GM21367 (cell line): Measurements from ENCODE around the gene FGG.
"Not testable (repeated sequence)": the region's sequence is repeated elsewhere in the genome, so short reads cannot be mapped to it uniquely, and the experiment has no call there.

ENCODE experiments used
- ATAC-seq: cut with Tn5 transposase; IDR thresholded peaks from one replicate; pipeline ENCODE4 v1.9.1; 2021; ENCODE audit not compliant: unreplicated experiment

FGG gene

DNA sequence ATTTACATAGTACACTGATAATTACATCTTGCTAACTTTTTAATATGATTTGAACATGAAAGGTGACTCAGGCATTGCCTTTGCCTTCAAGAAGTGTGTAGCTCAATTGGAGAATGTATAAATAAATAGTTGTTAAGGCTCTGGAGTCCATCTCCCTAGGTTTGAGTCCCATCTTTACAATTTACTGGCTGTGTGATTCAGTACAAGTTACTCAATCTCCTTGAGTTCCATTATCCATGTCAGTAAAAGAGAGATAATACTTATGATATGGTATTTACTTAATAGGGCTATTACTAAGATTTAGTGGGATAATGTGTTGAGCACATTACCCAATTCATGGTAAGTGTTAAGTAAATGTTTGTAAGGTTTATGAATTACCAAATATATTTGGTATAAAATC is 1.9 kb upstream of the FGG start:
- ATAC-seq, result no peak

DNA sequence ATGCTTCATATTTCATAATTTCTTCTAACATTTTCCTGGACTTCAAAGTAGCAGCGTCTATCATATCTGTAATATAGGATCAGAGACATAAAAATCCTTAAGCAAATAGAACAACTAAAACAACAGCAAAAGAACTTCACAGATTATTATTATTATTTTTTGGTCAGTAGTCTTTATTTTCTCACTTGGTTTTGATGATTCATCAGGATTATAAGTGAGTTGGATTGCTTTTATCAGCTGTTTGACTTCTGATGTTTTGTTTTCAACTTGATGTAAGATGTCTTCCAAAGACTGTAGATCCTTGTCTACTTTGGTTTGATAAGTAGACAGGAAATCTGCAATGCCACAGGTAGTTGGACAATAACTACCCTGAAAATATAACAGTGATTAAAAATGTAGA is 623 bp downstream of the FGG start:
- ATAC-seq, result no peak

DNA sequence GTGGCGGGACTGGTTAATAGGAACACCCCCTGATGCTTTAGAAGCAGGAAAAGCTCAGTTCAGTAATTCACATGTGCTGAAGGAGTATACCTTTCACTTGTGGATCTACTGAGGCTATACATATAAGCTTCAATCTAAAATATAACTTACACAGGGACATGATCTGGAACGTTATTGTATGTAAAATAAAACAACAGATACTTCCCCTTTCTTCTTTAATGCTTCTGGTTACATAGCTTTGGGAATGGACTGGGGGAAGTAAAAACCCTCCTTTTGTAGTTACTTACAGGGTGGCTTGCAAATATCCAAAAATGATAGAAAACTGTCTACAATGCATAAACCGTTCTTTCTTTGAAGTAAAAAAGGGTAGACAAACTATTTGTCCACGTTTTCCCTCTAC is 1.9 kb downstream of the FGG start:
- ATAC-seq, result no peak

DNA sequence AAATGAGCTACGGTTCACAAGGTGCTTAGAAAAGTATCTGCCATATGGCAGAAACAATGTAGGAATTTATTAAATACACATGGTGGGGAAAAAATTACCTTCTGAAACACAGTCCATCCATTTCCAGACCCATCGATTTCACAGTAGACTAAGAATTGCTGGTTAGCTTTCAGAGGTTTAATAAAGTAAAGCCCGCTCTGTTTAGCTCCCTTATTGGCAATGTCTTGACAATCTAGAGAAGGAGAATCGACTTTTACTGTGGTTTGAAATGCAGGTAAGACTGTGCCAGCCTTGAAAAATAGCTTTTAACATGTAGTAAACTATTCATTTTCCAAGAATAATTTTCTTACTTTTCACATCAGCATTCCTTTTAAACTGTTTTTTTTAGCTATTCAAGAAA is 2.9 kb downstream of the FGG start:
- ATAC-seq, result no peak

DNA sequence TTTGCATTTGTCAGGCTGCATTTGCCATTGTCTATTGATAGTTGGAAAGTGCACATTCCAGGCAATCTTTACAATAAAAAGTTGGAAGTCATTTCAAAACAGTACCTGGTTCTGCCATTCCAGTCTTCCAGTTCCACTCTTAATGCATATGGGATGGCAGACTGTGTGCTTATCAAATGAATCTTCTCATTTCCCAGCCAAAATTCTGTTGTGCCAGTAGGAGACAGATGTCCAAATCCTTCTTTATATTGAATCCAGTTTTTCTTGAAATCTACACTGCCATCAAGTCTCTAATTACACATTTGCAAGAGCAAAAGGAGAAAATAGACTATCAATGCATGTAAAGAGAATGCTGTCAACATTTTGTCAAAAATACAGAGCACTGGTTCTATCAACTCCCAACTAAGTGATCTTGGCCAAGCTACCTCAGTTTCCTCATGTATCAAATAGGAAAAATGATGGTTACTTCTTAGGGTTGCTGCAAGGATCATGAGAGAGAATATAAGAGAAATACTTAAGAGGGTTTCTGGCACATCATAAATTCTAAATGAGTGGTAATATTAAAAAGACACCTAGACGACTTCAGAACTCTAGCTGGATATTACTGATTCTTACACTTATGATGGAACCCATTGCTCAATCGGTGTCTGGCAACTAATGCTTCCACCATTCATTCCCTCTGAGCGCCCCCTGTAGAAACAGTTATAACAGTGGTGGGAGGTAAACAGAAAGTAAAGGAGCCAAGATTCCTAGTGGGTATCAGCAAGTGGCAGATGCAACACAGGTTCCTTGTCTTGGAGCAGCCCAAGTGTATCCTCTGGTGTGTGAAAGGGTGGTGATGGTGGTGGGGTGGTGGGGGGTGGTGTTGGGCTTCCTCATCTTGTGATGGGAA is 3.8 kb downstream of the FGG start:
- ATAC-seq, result no peak

DNA sequence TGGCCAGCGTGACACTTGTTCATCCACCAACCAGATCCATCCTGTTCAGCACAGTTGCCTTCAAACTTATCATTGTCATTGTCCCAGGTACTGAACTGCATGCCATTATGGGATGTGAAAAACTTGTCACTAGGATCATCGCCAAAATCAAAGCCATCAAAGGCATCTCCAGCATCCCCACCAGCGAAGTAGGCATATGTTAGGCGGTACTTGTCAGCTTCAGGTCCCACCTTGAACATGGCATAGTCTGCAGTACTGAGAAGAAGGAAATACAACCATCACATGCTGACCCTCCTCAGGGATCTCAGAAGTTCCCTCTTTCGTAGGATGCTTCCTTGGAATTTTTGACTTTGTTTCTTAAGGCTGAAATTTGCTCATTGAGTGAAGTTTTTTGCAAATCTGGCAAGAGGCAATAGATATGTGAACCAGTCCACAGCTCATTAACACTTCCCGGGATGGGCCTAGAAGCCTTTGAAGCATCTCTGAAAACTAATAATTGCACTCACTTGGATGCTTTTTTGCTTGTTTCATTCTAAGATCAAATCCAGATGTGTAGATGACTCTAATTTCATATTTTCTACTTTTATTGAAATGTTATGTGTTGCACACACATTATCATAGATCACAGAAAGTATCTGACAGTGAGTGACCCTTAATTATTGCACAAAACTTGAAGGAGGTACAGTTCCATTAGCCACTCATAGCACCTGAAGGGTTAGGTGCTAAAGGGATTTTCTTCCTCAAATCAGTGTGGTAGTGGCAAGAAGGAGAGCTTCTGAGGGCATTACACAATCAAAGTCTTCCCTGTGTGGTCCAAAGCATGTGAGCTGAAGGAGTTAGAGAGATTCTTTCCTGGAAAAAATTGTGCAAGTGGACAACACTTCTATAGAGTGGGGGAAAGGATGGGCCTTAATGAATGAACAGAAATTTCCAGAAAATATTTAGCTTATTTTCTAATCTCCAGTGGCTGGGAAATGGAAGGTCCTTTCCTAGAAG is 5.4 kb downstream of the FGG start:
- ATAC-seq, result no peak

DNA sequence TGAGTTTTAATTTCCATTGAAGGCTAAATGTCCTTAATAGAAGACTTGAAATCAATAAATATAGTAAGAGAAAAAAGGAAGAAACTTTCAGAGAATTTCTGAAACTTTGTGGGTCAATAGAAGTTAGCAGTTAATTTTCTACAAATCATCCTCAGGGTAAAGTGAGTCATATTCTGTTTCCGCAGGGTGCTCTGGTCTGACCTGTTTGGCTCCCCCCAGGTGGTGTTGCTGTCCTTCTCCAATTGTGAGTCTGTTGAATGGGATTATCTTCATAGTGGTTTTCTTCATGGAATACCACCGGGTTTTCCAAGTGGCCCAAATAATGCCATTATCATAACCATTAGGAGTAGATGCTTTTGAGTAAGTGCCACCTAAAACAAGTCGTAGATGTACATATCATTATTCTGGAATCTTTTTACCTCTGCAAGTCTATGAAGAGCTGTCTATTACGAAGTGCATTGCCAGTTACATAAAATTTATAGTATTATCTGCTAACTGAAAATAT is 7.7 kb downstream of the FGG start:
- no peak for ATAC-seq

DNA sequence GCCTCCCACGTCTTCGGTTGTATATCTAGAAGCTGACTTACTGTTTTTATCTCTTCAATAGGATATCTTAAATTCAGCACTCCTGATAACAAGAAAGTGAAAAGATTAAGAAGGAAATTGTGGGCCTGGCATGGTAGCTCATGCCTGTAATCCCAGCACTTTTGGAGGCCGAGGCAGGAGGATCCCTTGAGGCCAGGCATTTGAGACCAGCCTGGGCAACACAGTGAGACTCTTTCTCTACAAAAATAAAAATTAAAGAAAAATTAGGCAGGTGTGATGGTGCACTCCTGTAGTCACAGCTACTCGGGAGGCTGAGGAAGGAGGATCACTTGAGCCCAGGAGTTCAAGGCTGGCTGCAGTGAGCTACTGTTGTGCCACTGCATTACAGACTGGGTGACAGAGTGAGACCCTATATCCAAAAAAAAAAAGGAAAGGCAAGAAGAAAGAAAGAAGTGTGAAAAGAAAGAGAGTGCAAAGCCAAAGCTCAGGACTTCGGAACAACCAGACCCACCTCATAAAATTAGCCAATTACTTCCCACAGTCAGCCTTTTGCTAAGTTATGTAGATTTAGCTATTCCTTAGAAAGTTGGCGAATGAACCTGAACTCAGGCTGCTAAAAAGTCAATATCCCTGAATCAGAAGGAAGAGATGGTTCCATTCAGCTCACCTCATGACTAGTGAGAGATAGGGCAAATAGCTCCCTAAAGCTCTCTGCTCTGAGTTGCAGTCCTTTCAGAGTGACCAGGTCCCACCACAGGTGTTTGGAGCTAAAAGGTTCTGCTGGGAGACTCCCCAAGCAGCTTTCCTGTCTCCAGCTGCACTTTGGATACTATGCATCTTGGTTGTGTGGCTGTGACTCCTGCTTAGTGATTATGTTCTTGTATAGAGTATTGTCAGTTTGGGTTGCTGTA is 9.2 kb downstream of the FGG start:
- no peak for ATAC-seq

DNA sequence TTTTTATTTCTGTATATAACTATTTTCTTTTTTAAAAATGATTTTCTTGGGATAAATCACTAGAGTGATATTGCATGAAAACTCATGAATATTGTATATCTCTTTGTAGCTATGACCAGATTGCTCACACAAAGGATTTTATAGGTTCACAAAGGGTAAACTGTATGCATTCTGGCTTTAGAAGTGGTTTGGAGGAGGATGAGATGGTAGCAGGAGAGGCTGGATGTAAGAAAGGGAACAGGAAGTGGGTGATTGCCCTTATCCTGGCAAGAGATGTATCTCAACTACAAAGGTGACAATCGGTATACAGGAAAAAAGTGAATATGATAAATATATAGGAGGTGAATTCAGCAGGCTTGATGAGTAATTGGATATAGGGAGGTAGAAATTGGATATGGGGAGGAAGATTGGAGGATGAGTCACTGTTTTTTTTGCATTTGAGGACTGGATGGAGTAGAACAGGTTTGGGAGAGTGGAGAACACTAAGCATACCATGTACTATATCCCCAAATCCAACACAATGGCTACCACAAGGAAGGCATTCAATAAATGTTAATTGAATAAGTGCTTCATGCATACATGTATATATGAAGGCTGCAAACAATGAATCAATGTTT is 9.9 kb downstream of the FGG start:
- no peak for ATAC-seq

DNA sequence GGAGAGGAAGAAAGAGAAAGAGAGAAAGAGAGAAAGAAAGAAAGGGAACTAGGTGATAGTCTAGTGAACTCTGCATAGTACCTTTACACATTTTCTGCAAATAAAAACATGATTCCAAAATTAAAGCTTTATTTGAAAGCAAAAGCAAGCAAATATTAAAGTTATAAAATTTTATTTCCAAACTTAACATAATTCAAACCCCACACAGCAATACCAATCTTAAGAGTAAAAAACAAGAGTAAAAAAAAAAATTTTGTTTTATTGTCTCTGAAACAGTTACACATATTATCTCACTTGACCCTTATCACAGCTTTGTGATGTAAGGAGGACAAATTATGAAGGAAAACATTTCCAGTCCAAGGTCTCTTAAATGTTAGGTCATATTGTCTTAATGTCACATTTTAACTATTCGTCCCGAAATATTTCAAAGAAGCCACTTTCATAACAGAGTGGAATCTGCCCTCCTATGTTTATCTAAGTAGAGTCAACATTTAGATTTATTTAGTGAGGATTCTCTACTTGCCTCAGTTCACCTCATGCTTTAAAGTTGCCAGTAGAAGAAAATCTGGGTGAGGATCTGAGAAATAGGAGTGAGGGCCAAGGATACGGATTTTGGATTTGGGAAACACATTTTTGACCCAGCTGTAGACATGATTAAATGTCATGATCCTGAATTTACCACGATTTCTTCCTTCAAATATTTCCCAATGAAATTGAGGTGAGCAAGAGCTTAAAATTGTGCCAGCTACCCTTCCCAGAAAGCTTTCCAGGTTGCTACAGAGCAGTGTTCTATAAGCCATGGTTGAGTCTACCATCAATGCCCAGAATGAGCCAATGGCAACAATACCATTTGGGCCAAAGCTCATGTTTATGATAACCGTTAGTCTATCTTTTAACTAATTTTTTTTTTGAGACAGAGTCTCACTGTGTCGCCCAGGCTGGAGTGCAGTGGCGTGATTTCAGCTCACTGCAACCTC is 14.4 kb downstream of the FGG start:
- ATAC-seq, result no peak

DNA sequence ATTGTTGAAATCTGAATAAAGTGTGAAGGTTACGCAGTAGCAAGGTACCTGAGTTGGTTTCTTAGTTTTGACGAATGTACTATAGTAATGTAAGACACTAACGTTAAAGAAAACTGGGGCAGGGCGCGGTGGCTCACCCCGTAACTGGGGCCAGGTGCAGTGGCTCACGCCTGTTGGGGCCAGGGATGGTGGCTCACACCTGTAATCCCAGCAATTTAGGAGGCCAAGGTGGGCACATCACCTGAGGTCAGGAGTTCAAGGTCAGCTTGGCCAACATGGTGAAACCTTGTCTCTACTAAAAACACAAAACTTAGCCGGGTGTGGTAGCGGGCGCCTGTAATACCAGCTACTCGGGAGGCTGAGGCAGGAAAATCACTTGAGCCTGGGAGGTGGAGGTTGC is 15.2 kb downstream of the FGG start:
- not testable (repeated sequence) for ATAC-seq

DNA sequence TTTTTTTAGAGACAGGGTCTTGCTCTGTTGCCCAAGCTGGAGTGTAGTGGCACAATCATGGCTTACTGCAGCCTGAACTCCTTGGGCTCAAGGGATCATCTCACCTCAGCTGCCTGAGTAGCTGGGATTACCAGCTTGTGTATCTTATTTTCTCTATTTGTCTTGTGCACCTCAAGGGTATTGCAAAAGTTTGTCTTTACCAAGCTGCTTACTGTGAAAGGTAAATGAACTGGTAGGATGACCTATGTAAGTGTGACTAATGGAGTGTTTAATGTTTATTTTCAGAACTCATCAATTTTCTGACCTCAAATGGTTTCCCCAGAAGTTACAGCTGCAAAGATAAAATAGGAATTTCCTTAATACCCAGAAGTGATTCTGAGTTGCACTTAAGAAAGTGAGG is 16.6 kb downstream of the FGG start:
- ATAC-seq, result no peak

DNA sequence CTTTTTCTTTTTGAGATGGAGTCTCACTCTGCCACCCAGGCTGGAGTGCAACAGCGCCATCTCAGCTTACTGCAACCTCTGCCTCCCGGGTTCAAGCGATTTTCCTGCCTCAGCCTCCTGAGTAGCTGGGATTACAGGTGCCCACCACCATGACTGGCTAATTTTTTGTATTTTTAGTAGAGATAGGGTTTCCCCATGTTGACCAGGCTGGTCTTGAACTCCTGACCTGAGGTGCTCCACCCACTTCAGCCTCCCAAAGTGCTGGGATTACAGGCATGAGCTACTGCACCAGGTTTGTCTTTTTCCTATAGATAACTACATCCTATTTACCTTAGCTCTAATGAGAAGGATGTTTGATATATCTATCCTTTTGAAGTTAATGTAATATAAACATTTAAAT is 18.1 kb downstream of the FGG start:
- ATAC-seq, result not testable (repeated sequence)

DNA sequence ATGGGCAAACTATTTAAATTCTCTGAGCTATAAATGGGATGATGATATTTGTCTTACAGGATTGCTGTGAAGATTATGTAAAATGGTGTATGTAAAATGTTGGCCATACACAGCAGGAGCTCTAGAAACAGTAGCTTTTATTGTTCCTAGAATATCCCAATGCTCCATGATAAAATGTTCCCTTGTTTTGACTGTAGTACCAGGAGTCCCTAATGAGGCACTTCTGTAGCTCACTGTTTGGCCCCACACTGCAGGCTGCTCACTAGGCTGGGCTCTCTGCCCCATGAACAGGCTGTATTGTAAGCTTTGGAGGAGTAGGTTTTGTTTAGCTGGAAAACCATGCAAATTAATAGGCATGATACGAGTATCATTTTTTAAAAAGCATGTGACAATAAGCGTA is 18.6 kb downstream of the FGG start:
- ATAC-seq, result no peak

DNA sequence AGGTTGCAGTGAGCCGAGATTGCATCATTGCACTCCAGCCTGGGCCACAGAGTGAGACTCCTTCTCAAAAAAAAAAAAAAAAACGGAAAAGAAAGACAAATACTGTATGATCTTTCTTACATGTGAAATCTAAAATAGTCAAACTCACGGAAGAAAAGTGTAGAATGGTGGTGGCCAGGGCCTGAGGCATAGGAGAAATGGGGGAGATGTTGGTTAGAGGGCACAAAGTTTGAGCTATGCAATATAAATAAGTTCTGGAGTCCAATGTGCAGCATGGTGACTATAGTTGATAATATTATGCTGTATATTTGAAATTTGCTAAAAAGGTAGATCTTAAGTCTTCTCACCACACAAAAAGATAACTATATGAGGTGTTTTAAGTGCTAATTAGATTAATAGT is 20.6 kb downstream of the FGG start:
- ATAC-seq, result no peak

DNA sequence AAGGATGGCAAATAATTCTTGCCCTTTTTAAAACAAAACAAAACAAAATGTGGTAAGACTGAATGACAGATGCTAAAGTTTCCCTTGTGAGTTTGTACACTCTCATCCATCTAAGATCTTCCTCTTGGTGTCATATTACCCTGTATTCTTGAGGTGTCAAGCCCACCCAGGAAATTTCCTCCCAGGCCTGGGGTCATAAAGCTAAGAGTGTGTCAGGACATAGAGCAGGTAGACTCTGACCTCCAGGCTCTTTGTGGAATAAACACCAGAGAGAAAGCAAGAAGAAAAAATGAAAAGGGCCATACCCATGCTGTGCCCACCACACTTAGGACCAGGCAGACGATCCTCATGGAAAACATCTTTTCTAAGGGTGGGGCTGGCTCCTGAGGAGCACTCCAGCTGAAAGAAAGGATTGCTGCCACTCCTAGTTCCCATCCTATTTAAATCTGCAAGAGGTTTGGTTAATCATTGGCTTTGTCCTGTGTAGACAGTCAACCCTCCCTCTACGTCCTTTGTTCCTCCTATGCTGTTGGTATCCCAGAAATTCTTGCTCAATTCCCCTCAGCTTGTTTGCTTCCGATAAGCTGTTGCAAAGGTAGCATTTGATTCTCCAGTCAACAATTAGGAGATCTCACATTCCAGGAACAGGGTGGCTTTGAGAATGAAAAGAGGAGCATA is 22.0 kb downstream of the FGG start, which contains the start of gene FGA:
Gene FGA (minus strand): TSS at position 414 of the 678 bp plus-strand sequence. CDS start 55 bp downstream, at position 359.
- ATAC-seq, result no peak

DNA sequence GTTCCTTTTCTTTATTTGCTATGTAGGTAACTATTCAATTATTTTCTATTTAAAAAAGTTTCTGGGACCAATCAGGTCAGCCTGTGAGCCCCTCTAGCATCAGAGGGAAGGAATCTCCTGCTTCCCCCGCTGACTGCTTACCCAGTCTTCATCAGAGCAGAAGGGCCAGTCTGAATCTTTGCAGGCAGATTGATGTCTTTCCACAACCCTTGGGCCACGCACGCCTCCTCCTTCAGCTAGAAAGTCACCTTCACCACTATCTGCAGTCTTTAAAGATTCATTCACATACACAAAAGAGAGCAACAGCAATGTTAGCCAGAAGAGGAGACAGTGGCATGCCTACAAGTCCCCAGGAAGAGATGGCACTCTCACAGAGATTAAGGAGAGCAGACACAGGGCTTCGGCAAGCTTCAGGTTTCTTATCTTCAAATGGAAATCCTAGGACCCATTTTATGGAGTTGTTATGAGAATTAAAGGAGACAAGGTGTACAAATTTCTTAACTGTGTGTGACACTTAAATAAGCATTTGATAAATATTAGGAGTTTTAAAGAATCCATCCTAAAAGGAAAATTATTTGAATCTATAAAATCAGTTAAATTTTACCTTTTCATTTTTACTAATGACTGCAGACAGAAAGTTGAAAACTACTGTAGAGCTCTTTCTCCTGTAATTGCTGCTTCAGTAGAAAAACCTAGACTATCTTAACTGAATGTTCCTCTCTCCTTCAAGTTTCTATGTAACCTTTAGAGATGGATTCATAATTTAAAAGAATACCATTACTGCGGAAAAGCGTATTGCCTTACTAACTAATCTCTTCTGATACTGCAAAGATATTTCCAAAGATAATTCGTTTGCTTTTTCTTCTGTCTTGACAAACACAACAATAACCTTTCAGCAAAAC is 22.9 kb downstream of the FGG start:
- ATAC-seq, result no peak
